PC-9 (cell line): ENCODE results near the gene SLC38A6. TPM values are rescaled to one million over a fixed set of nuclear protein-coding genes. Genes with fewer than 3 reads are reported as not detected.

Experiments
- BruUV-seq: library from RNA; stranded (reverse); fragments of 400-500 nt; replicated peaks from 2 replicates; lab custom pipeline; 2021; lab: Mats Ljungman, UMichigan
- CTCF ChIA-PET: fragments of 300-600 bp; sonication (Branson Sonifier 250); formaldehyde crosslinking; loops from one replicate; lab custom pipeline; 2022; ENCODE audit warnings: antibody characterized with exemption; lab: Charles Lee
- POLR2A ChIA-PET: fragments of 300-600 bp; sonication (Branson Sonifier 250); formaldehyde crosslinking; loops from one replicate; lab custom pipeline; 2022; ENCODE audit warnings: antibody characterized with exemption; ENCODE audit not compliant: unreplicated experiment; lab: Charles Lee
- DNase-seq, 2 experiments: peaks; one replicate each; pipeline versions ENCODE4 v3.0.0 to v3.0.0-alpha.2; 2015 to 2022; ENCODE audit warnings: mixed read lengths in 1 of 2
- H2AFZ ChIP-seq: fragments of 200-600 bp; sonication (generic); 2 replicates; pipeline ENCODE4 v1.8.1; 2017; ENCODE audit warnings: antibody characterized with exemption
- H3F3A ChIP-seq: fragments of 200-600 bp; sonication (generic); 2 replicates; pipeline ENCODE4 v1.8.1; 2017; ENCODE audit warnings: antibody characterized with exemption, mild to moderate bottlenecking, low read depth; ENCODE audit not compliant: insufficient read depth
- H3K27ac ChIP-seq: fragments of 200-600 bp; sonication (generic); 2 replicates; pipeline ENCODE4 v1.6.1; 2016; ENCODE audit warnings: mixed run types
- H3K27me3 ChIP-seq: fragments of 200-600 bp; sonication (generic); 2 replicates; pipeline ENCODE4 v1.6.1; 2016; ENCODE audit warnings: low read depth, mixed run types; ENCODE audit not compliant: insufficient read depth
- H3K36me3 ChIP-seq: fragments of 200-600 bp; sonication (generic); 2 replicates; pipeline ENCODE4 v1.6.1; 2016; ENCODE audit warnings: low read depth, mixed run types
- H3K4me1 ChIP-seq: fragments of 200-600 bp; sonication (generic); replicated peaks from 2 replicates; pipeline ENCODE4 v1.6.1; 2016; ENCODE audit warnings: mixed run types; ENCODE audit not compliant: insufficient read depth
- H3K4me2 ChIP-seq: fragments of 200-600 bp; sonication (generic); 2 replicates; pipeline ENCODE4 v1.6.1; 2017; ENCODE audit warnings: mixed run types
- H3K4me3 ChIP-seq: fragments of 200-600 bp; sonication (generic); 2 replicates; pipeline ENCODE4 v1.6.1; 2016; ENCODE audit warnings: mixed run types
- H3K79me2 ChIP-seq: fragments of 200-600 bp; sonication (generic); 2 replicates; pipeline ENCODE4 v1.6.1; 2017; ENCODE audit warnings: low read depth, mixed run types
- H3K9me2 ChIP-seq: fragments of 200-600 bp; sonication (generic); 2 replicates; pipeline ENCODE4 v1.8.1; 2017; ENCODE audit warnings: mild to moderate bottlenecking; ENCODE audit not compliant: insufficient read depth
- H3K9me3 ChIP-seq: fragments of 200-600 bp; sonication (generic); 2 replicates; pipeline ENCODE4 v1.8.1; 2016; ENCODE audit warnings: low read depth; ENCODE audit not compliant: insufficient read depth
- H4K20me1 ChIP-seq: fragments of 200-600 bp; sonication (generic); 2 replicates; pipeline ENCODE4 v1.8.1; 2017; ENCODE audit not compliant: insufficient read depth
- EZH2 ChIP-seq: fragments of 200-600 bp; sonication (generic); IDR thresholded peaks from 2 replicates; pipeline ENCODE4 v1.8.0; 2017; ENCODE audit warnings: antibody characterized with exemption, low read depth
- intact Hi-C: fragments of 100-400 bp; cut with micrococcal nuclease; formaldehyde crosslinking; loops from one replicate; pipeline ENCODE4 v1.10.0; 2022; ENCODE audit not compliant: unreplicated experiment
- total RNA-seq: library from RNA; stranded (reverse); gene quantifications from 2 replicates; pipeline ENCODE4 v1.2.3, GENCODE V29; 2021
- TF ChIP-seq, protein P1 (sequence below): fragments of 200-600 bp; sonication (generic); conservative IDR thresholded peaks from 2 replicates; pipeline ENCODE4 v1.6.1; 2017; ENCODE audit warnings: mixed run types, antibody characterized with exemption, mild to moderate bottlenecking, moderate library complexity

The SLC38A6 gene
- total RNA-seq, 1 experiment from 2014 or later: 45.5 TPM

DNA sequence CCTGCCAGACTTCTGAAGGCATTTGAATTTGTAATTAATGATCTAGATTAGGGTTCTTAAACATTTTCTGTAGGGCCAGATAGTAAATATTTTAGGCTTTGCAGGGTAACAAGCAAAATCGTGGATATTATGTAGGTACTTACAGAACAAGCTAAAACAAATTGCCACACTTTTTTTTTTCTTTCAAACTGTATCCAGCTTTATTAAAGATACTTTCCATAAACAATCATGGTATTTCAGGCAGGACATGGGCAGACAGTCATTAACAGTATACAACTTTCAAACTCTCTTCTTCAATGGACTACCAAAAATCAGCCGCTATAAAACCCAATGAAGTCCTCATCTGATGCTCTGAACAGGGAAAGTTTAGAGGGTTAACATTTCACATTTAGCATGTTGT lies 9.8 kb upstream of the SLC38A6 start:
- ChIA-PET POLR2A (no interaction called here), CTCF (no interaction called here)
- H3K4me1 ChIP-seq: no peaks in the 10 kb centered on the region
- no peak overlapping the region for H2AFZ ChIP-seq
- 0 out of 2 replicates have a peak, but pooled peaks cover 2% of the 10 kb centered on the region for H3K79me2 ChIP-seq
- no peaks in the 10 kb centered on the region for H3K9me3 ChIP-seq
- no peaks in the 10 kb centered on the region for H4K20me1 ChIP-seq
- no peak overlapping the region for H3K4me3 ChIP-seq
- H3K4me2 ChIP-seq: no peak overlapping the region
- DNase-seq: peak in 1 of 2 experiments; percentile 20
- TF ChIP-seq, protein P1, sequence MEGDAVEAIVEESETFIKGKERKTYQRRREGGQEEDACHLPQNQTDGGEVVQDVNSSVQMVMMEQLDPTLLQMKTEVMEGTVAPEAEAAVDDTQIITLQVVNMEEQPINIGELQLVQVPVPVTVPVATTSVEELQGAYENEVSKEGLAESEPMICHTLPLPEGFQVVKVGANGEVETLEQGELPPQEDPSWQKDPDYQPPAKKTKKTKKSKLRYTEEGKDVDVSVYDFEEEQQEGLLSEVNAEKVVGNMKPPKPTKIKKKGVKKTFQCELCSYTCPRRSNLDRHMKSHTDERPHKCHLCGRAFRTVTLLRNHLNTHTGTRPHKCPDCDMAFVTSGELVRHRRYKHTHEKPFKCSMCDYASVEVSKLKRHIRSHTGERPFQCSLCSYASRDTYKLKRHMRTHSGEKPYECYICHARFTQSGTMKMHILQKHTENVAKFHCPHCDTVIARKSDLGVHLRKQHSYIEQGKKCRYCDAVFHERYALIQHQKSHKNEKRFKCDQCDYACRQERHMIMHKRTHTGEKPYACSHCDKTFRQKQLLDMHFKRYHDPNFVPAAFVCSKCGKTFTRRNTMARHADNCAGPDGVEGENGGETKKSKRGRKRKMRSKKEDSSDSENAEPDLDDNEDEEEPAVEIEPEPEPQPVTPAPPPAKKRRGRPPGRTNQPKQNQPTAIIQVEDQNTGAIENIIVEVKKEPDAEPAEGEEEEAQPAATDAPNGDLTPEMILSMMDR: no peak
- TF ChIP-seq EZH2: no peak
- intact Hi-C loops: no loop called here
- peaks cover 13% of the 10 kb centered on the region for H3F3A ChIP-seq
- H3K36me3 ChIP-seq: peaks cover 21% of the 10 kb centered on the region; the same call in 1 of the 2 replicates
- H3K27ac ChIP-seq: no peak overlapping the region
- H3K27me3 ChIP-seq: no peaks in the 10 kb centered on the region
- no peaks in the 10 kb centered on the region for H3K9me2 ChIP-seq
- no TSS peak for BruUV-seq

DNA sequence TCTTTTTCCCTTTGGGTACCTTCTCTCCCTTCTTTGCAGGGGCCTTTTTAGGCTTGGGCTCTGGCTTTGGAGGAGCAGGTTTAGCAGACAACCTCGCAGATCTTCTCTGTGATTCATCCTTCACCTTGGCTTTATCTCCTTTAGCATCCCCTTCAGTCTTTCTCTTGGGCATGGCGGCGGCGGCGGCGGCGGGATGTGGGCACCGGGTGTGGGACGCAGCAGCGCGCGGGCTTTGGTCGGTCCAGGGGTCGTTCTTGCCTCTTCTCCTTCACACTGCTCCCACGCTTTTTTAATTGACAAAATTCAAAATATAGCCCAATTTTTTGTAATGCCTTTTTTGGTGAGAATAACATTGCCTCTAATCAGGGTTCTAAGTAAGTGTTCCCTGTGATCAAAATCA lies 8.8 kb upstream of the SLC38A6 start:
- BruUV-seq: no TSS peak
- Histone ChIP-seq H4K20me1 (no peaks in the 10 kb centered on the region), H3K79me2 (0 out of 2 replicates have a peak, but pooled peaks cover 6% of the 10 kb centered on the region), H3K4me3 (no peak overlapping the region), H3K27ac (no peak overlapping the region), H3K27me3 (no peaks in the 10 kb centered on the region), H3K4me2 (no peak overlapping the region), H3F3A (peaks cover 13% of the 10 kb centered on the region), H2AFZ (no peak overlapping the region), H3K9me2 (no peaks in the 10 kb centered on the region), H3K36me3 (peaks cover 31% of the 10 kb centered on the region), H3K9me3 (no peaks in the 10 kb centered on the region), H3K4me1 (no peaks in the 10 kb centered on the region)
- CTCF ChIA-PET: no interaction called here
- DNase-seq: no peak
- POLR2A ChIA-PET: no interaction called here
- no peak for TF ChIP-seq EZH2
- TF ChIP-seq, protein P1: no peak
- intact Hi-C loops: no loop called here

DNA sequence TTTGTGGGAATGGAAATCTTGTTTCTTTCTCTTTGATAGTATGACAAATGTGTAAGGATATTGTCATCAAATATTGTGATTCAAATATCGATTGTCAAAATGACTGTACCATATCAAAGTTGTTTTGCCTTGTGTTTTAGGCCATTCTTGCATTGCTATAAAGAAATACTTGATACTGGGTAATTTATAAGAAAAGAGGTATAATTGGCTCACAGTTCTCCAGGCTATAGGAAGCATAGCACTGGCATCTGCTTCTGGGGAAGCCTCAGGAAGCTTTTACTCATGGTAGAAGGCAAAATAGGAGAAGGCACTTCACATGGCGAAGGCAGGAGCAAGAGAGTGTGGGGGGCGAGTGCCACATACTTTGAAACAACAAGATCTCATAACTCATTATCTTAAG lies 8.0 kb upstream of the SLC38A6 start:
- Histone ChIP-seq H3K9me2 (no peaks in the 10 kb centered on the region), H3K27me3 (no peaks in the 10 kb centered on the region), H2AFZ (no peak overlapping the region), H3K36me3 (peaks cover 36% of the 10 kb centered on the region), H3K4me3 (no peak overlapping the region), H3K27ac (no peak overlapping the region), H3K79me2 (peaks cover 14% of the 10 kb centered on the region; the same call in 1 of the 2 replicates), H3K4me2 (no peak overlapping the region), H4K20me1 (no peaks in the 10 kb centered on the region), H3K4me1 (peaks cover 2% of the 10 kb centered on the region; the same call in 1 of the 2 replicates), H3F3A (peaks cover 13% of the 10 kb centered on the region), H3K9me3 (no peaks in the 10 kb centered on the region)
- CTCF ChIA-PET: no interaction called here
- no peak for DNase-seq
- POLR2A ChIA-PET: no interaction called here
- TF ChIP-seq, protein P1: no peak
- TF ChIP-seq EZH2: no peak
- intact Hi-C loops: no loop called here
- BruUV-seq: no TSS peak
